ENCODE measurements around the gene ARID5B. TPM values are rescaled to one million over a fixed set of nuclear protein-coding genes. Genes with fewer than 3 reads are reported as not detected.
"Not testable (repeated sequence)": the region's sequence is repeated elsewhere in the genome, so short reads cannot be mapped to it uniquely, and the experiment has no call there.

Gene ARID5B
- polyA plus RNA-seq, 1 of the 3 experiments (the other 2 are of a cell fraction) = 10.9 TPM

GRCh38 chr10:61863981-61864380 is 37.5 kb upstream of the ARID5B start:
- WGBS (ENCODE audit: low lambda C conversion rate) = 88% methylated on average over 10 of the region's 10 CpGs
- H3K36me3 ChIP-seq (replicated peaks in 1 of 2; ENCODE audit: control insufficient read depth in 1 of 2, insufficient read depth in 2 of 2, low read length in 1 of 2) = no peaks in the 10 kb centered on the region
- ChIA-PET POLR2A (no interaction called here), CTCF (no interaction called here)
- H4K20me1 ChIP-seq (ENCODE audit: insufficient read depth) = no peaks in the 10 kb centered on the region
- H3K4me3 ChIP-seq (ENCODE audit: low read depth in 2 of 2, low read length in 1 of 2) = no peak overlapping the region
- TF ChIP-seq RCOR1 (IDR thresholded peaks at IDR 0.05; ENCODE audit: low read length) = no peak
- TF ChIP-seq CHD2 (IDR thresholded peaks at IDR 0.05; ENCODE audit: low read length, partially characterized antibody) = no peak
- no peak for TF ChIP-seq EZH2phosphoT487 (IDR thresholded peaks at IDR 0.05; ENCODE audit: borderline replicate concordance, low read depth)
- TF ChIP-seq, protein P1, sequence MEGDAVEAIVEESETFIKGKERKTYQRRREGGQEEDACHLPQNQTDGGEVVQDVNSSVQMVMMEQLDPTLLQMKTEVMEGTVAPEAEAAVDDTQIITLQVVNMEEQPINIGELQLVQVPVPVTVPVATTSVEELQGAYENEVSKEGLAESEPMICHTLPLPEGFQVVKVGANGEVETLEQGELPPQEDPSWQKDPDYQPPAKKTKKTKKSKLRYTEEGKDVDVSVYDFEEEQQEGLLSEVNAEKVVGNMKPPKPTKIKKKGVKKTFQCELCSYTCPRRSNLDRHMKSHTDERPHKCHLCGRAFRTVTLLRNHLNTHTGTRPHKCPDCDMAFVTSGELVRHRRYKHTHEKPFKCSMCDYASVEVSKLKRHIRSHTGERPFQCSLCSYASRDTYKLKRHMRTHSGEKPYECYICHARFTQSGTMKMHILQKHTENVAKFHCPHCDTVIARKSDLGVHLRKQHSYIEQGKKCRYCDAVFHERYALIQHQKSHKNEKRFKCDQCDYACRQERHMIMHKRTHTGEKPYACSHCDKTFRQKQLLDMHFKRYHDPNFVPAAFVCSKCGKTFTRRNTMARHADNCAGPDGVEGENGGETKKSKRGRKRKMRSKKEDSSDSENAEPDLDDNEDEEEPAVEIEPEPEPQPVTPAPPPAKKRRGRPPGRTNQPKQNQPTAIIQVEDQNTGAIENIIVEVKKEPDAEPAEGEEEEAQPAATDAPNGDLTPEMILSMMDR (IDR thresholded peaks at IDR 0.05) = no peak
- no peak for TF ChIP-seq IRF3 (IDR thresholded peaks at IDR 0.05; ENCODE audit: low read depth, low read length)
- no peak for TF ChIP-seq FOXJ3 (CRISPR knock-in tag; IDR thresholded peaks at IDR 0.05)
- TF ChIP-seq FOXM1 (IDR thresholded peaks at IDR 0.05; ENCODE audit: low read depth) = no peak
- no peak overlapping the region for H3K9ac ChIP-seq
- H3K4me2 ChIP-seq = no peak overlapping the region
- no peaks in the 10 kb centered on the region for H3K9me3 ChIP-seq
- H3K4me1 ChIP-seq (ENCODE audit: control insufficient read depth in 1 of 2, insufficient read depth in 2 of 2, low read depth in 1 of 2, low read length in 1 of 2) = 0 out of 4 replicates have a peak, but pooled peaks cover 0 to under 1% of the 10 kb centered on the region in 2 experiments
- H3K79me2 ChIP-seq (ENCODE audit: insufficient read depth) = no peaks in the 10 kb centered on the region
- no peak overlapping the region for H2AFZ ChIP-seq (ENCODE audit: low read depth)
- H3K9me2 ChIP-seq = no peaks in the 10 kb centered on the region
- DNase-seq = no peak
- H3F3A ChIP-seq (replicated peaks; ENCODE audit: insufficient read depth) = no peaks in the 10 kb centered on the region
- H3K27me3 ChIP-seq (ENCODE audit: insufficient read depth) = no peaks in the 10 kb centered on the region
- no peak overlapping the region for H3K27ac ChIP-seq (ENCODE audit: low read depth in 2 of 2, low read length in 1 of 2)

- Histone ChIP-seq H3K9ac (no peak overlapping the region), H3K9me3 (no peaks in the 10 kb centered on the region), H3K27me3 (ENCODE audit: insufficient read depth) (no peaks in the 10 kb centered on the region), H3K4me2 (no peak overlapping the region), H3K4me1 (ENCODE audit: control insufficient read depth in 1 of 2, insufficient read depth in 2 of 2, low read depth in 1 of 2, low read length in 1 of 2) (peaks cover 0 to 18% of the 10 kb centered on the region in 2 experiments; a peak in 3 of 4 replicates), H3F3A (replicated peaks; ENCODE audit: insufficient read depth) (peaks cover 8% of the 10 kb centered on the region), H2AFZ (ENCODE audit: low read depth) (no peak overlapping the region), H3K9me2 (no peaks in the 10 kb centered on the region), H3K79me2 (ENCODE audit: insufficient read depth) (no peaks in the 10 kb centered on the region), H3K4me3 (ENCODE audit: low read depth in 2 of 2, low read length in 1 of 2) (no peak overlapping the region), H4K20me1 (ENCODE audit: insufficient read depth) (no peaks in the 10 kb centered on the region), H3K36me3 (replicated peaks in 1 of 2; ENCODE audit: control insufficient read depth in 1 of 2, insufficient read depth in 2 of 2, low read length in 1 of 2) (no peaks in the 10 kb centered on the region), H3K27ac (ENCODE audit: low read depth in 2 of 2, low read length in 1 of 2) (no peak overlapping the region)
- POLR2A ChIA-PET = no interaction called here
- CTCF ChIA-PET = no interaction called here
- WGBS (ENCODE audit: low lambda C conversion rate) = 92% methylated on average over 3 of the region's 3 CpGs
- DNase-seq = no peak
- no peak for TF ChIP-seq ELF1 (IDR thresholded peaks at IDR 0.05)
- no peak for TF ChIP-seq SMC3 (IDR thresholded peaks at IDR 0.05; ENCODE audit: low read depth, low read length)
- TF ChIP-seq RAD21 (IDR thresholded peaks at IDR 0.05; ENCODE audit: low read length) = no peak
- TF ChIP-seq CHD2 (IDR thresholded peaks at IDR 0.05; ENCODE audit: low read length, partially characterized antibody) = no peak
- no peak for TF ChIP-seq YY1 (IDR thresholded peaks at IDR 0.05; ENCODE audit: low read depth)
- TF ChIP-seq IRF3 (IDR thresholded peaks at IDR 0.05; ENCODE audit: low read depth, low read length) = no peak
- TF ChIP-seq, protein P2, sequence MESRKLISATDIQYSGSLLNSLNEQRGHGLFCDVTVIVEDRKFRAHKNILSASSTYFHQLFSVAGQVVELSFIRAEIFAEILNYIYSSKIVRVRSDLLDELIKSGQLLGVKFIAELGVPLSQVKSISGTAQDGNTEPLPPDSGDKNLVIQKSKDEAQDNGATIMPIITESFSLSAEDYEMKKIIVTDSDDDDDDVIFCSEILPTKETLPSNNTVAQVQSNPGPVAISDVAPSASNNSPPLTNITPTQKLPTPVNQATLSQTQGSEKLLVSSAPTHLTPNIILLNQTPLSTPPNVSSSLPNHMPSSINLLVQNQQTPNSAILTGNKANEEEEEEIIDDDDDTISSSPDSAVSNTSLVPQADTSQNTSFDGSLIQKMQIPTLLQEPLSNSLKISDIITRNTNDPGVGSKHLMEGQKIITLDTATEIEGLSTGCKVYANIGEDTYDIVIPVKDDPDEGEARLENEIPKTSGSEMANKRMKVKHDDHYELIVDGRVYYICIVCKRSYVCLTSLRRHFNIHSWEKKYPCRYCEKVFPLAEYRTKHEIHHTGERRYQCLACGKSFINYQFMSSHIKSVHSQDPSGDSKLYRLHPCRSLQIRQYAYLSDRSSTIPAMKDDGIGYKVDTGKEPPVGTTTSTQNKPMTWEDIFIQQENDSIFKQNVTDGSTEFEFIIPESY (IDR thresholded peaks at IDR 0.05; ENCODE audit: borderline replicate concordance, low read depth) = no peak
- no peak for TF ChIP-seq EP300 (IDR thresholded peaks at IDR 0.05; ENCODE audit: borderline replicate concordance in 1 of 2, low read depth in 1 of 2, low read length in 1 of 2)
- no peak for TF ChIP-seq USF1 (IDR thresholded peaks at IDR 0.05; ENCODE audit: borderline replicate concordance, low read depth)
These were observed 34.7 kb upstream of the ARID5B start for GRCh38 chr10:61866700-61867368.

DNA sequence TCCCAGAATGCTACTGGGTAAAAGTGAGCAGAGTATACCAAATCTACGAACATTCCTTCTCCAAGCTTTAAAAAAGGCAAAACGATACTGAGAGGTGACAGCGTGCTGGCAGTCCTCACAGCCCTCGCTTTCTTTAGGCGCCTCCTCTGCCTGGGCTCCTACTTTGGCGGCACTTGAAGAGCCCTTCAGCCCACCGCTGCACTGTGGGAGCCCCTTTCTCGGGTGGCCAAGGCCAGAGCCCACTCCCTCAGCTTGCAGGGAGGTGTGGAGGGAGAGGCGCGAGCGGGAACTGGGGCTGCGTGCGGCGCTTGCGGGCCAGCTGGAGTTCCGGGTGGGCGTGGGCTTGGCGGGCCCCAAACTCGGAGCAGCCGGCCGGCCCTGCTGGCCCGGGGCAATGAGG is 34.1 kb upstream of the ARID5B start:
- H3F3A ChIP-seq (replicated peaks; ENCODE audit: insufficient read depth); H3K9ac ChIP-seq; H3K27me3 ChIP-seq (ENCODE audit: insufficient read depth); H3K36me3 ChIP-seq (replicated peaks in 1 of 2; ENCODE audit: control insufficient read depth in 1 of 2, insufficient read depth in 2 of 2, low read length in 1 of 2); H3K79me2 ChIP-seq (ENCODE audit: insufficient read depth); H3K9me2 ChIP-seq; POLR2A ChIA-PET; H3K4me2 ChIP-seq; H3K9me3 ChIP-seq; H4K20me1 ChIP-seq (ENCODE audit: insufficient read depth); DNase-seq; H3K4me3 ChIP-seq (ENCODE audit: low read depth in 2 of 2, low read length in 1 of 2); H2AFZ ChIP-seq (ENCODE audit: low read depth); H3K27ac ChIP-seq (ENCODE audit: low read depth in 2 of 2, low read length in 1 of 2): not testable (repeated sequence)
- H3K4me1 ChIP-seq (ENCODE audit: control insufficient read depth in 1 of 2, insufficient read depth in 2 of 2, low read depth in 1 of 2, low read length in 1 of 2) = peaks cover 0 to 18% of the 10 kb centered on the region in 2 experiments; a peak in 3 of 4 replicates
- 93% methylated on average over 22 of the region's 22 CpGs for WGBS (ENCODE audit: low lambda C conversion rate)
- CTCF ChIA-PET = interaction anchor here (1.0 kb wide), 1 partner anchor 30 kb away, joined by 3 read pairs; no protein-coding TSS in a partner anchor
